GM21786 (cell line): ENCODE data around the gene SORCS2.

Experiments
- ATAC-seq: cut with Tn5 transposase; IDR thresholded peaks from one replicate; pipeline ENCODE4 v1.9.1; 2021; ENCODE audit not compliant: unreplicated experiment

SORCS2 gene

DNA sequence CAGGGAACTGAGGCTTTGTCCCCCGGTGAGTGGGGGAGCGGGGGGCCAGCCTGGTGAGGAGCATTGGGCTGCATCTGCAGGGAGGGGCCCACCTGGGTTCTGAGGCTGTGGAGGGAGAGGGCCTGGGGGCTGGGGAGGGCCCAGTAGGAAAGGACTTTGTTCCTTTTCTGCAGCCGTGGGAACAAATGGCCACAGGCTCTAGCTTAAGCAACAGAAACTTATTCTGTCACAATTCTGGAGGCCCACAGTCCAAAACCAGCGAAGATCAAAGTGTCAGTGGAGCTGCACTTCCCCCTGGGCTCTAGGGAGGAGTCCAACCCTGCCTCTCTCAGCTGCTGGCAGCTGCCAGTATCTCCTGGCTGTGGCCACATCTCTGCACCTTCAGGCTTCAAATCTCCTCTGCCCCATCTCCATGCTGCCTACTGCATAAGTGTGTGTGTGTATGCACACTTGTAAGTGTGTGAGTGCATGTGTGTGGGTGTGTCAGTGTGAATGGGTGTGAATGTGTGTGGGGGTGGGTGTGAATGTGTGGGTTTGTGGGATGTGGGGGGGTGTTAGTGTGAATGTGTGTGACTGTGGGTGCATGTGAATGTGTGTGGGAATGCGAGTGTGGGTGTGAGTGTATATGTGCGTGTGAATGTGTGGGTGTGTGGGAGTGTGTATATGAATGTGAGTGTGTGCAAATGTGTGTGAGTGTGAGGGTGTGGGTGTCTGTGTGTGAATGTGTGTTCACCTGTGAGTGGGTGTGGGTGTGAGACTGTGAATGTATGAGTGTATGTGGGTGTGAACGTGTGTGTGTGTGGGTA lies 446.8 kb downstream of the SORCS2 start:
- no peak for ATAC-seq

DNA sequence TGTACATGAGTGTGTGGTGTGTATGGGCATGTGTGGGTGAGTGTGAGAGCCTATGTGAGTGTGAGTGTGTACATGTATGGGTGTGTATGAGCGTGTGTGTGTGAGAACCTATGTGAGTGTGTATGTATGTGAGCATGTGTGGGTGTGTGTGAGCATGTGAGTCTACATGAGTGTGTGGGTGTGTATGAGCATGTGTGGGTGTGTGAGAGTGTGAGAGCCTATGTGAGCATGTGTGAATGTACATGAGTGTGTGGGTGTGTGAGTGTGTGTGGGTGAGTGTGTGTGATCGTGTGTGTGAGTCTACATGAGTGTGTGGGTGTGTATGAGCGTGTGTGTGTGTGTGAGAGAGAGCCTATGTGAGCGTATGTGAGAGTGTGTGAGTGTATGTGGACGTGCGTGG lies 447.8 kb downstream of the SORCS2 start:
- ATAC-seq = no peak

DNA sequence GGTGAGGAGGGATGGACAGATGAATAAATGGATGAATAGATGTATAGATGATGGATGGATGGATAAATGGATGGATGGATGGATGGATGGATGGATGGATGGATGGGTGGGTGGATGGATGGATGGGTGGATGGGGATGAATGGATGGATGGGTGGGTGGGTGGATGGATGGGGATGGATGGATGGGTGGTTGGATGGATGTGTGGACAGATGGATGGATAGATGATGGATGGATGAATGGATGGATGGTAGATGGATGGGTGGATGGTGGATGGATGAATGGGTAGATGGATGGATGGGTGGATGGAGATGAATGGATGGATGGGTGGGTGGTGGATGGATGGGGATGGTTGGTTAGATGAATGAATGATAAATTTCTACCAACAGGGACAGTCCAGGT lies 449.4 kb downstream of the SORCS2 start:
- no peak for ATAC-seq

DNA sequence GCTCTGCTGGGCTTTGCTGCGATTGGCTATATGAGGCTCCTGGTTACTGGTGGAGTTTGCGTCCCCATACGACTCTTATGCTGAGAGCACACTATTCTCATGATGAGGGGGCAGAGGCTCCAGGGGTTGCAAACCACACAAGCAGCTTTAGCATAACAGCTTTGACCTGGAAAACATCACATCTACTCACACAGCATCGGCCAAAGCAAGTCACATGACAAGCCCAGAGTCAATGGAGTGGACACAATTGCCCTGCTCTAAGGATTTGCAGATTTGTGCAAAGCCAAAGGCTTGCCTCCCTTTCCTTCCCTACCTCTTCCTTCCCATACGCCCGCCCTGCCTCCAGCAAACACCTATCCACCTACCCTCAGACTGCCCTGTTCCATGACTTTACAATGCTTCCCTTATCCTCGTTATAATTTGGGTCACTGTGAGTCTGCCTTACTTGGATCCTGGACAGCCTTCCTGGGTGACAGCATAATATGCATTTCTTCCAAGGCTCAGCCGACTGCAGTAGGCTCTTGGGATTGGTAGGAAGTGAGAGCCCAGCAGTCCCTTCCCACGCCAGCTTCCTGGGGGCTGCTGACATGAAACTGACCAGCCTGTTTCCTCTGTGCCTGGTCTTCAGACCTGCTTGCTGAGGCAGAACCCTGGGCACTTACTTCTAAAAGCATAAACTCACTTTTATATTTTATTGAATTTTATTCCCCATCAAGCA lies 450.6 kb downstream of the SORCS2 start:
- ATAC-seq = no peak

DNA sequence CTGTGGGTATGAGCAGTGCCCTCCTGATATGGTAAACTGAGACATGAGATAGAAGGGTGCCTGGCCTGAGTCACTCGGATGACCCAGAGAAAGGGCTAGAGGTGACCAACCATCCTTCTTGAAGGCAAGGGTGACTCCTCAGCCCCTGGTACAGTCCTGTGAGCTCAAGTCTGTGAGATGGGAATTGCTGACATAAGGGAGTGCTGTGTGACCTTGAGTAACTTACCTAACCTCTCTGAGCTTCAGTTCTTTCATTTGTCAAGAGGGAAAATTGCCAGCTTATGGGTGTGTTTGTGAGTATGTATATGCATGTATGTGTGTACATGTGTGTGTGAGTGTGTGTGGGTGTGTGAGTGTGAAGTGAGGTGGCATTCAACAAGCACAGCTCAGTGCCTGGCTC lies 452.8 kb downstream of the SORCS2 start:
- no peak for ATAC-seq

DNA sequence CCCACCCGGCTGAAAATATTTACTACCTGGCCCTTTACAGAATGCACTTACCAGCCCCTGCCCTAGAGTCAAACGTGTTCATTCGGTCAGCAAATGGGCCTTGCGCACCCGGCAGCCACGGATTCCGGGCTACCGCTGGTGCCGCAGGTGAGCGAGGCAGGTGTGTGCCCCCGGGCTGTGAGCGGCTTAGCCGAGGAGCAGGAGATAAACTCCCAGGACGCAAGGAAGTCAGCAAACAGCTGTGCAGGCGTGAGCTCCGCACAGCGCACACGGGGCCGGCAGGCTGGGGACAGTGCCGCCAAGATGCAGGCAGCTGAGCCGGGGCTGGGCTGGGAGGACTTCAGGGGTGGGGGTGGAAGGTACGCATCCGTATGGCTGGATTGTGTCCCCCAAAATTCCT lies 453.6 kb downstream of the SORCS2 start:
- ATAC-seq = no peak

DNA sequence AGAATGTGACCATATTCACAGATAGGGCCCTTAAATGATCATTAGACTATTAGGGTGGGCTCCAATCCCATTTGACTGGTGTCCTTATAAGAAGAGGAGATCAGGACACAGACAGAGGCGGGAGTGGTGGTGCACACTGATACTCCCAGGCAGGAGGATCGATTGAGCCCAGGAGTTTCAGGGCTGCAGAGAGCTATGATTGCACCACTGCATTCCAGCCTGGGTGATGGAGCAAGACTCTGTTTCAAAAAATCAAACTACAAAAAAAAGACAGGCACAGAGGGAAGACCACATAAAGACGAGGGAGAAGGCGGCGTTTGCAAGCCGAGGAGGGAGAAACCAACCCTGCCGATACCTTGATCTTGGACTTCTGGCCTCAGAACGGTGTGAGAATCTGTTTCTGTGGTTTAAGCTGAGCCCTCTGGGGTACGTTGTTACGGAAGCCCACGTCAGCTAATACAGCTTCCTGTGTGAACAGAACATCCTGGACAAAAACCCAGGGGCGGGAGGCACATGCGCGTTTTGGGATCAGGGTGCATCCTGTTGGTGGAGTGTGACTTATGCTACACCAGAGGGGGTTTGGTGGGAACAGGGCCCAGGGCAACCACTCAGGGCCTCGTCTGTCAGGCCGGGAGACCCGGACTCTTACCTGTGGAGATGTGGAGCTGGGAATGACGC lies 454.2 kb downstream of the SORCS2 start:
- no peak for ATAC-seq

DNA sequence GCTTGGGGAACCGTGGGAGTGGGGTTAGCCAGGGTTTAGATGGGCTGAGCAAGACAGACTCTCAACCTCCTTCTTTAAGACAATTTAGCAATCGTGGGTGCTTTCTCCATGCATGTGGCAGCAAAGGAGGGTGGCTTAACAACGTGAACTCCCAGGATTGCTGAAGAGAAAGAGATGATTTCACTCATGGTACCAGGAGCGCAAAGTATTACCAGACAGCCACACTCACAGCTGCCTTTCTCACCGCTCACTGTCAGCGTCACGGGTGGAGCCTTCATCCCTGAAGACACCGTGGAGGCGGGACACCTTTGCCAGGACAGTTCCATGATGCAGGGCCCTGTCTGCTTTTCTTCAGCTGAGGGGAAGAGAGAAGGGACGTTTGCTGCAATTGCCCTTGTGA lies 454.8 kb downstream of the SORCS2 start:
- no peak for ATAC-seq

DNA sequence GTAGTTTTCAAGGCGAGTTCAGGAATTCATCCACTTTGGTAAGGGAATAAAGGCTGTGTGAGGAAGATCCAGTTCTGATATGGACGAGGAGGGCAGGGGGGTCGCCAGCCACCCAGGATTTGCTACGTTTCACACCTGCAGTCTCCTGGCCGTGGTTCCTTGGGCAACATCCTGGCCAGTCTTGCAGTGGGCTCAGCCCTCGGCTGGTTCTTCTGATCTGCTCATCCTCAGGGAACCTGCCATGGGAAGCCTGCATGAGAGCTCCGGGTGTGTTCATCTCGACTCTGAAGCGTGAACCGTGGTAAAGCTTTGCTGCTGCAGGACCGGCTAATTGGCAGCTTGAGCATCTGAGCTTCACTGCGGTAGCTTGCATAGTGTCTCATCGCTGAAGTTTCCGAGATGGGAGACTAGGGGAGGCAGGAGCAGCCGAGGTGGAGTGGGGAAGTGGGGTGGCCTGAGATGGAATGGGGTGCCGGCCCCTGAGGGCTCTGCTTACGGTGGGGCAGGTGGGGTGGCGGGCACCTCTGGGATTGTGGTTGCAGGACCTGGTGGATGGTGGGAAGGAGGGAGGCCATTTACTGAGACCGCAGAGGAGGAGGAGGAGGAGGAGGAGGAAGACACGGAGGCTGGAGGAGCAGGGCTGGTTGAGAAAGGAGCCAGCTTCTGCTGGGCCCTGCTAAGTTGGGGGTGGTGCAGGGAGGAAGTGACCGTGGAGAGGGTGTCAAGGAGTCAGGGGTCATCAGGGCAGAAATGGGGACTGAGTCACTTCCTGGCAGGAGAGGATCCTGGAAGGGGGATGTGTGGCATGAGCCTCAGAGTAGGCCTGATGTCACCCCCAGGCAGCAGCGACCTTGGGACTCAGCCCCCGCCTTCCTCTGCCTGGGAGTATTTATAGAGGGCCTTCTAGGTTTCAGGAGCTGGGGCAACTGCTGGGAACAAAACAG lies 455.5 kb downstream of the SORCS2 start:
- ATAC-seq = no peak

DNA sequence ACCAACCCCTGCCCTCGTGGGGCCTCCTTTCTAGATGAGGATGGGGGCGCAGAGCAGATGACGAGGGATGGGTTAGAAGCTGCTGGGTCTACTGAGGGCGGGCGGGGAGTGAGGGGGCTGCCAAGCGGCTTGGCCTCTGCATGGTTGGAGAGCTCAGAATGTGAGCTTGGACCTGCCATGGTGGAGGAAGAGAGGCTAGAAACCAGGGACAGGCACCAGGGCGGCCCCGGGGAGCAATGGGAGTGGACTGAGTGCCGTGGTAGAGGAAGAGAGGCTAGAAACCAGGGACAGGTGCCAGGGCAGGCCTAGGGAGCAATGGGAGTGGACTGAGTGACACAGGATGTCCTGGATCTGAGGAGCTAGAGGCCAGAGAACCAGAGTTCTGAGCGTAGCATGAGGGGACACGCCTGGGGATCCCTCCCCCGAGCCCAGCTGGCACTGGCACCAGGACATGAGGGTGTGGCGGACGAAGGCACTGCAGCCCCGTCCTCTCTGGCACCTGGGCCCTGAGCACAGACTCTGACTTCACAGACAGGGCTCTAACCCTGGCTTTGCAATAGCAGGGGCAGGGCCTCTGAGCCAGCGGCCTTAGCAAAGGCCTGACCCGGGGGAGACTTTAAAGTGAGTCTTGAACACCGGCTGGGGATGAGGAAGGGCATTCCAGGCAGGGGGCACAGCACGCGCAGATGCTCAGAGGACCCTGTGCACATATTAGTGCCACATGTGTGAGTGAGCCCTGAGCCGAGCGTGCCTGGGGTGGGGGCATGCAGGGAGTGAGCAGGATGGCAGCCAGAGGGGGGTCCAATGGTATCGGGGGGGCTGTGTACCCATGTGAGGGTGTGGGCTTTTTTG lies 456.4 kb downstream of the SORCS2 start:
- ATAC-seq = no peak

DNA sequence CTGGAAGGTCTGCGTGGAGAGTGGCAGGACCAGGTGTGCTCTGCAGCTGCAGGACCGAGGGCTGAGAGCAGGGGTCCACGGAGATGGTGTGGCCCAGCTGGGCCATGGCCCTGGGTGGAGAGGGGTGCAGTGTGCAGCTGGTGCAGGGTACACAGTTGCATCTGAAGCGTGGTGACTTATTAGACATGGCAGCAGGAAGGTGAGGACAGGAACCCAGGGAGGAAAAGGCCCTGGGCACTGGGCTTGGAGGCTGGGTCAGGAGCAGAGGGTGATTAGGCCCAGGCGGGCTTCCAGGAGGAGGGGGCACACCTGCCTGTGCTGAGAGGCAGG lies 457.0 kb downstream of the SORCS2 start:
- ATAC-seq = no peak

DNA sequence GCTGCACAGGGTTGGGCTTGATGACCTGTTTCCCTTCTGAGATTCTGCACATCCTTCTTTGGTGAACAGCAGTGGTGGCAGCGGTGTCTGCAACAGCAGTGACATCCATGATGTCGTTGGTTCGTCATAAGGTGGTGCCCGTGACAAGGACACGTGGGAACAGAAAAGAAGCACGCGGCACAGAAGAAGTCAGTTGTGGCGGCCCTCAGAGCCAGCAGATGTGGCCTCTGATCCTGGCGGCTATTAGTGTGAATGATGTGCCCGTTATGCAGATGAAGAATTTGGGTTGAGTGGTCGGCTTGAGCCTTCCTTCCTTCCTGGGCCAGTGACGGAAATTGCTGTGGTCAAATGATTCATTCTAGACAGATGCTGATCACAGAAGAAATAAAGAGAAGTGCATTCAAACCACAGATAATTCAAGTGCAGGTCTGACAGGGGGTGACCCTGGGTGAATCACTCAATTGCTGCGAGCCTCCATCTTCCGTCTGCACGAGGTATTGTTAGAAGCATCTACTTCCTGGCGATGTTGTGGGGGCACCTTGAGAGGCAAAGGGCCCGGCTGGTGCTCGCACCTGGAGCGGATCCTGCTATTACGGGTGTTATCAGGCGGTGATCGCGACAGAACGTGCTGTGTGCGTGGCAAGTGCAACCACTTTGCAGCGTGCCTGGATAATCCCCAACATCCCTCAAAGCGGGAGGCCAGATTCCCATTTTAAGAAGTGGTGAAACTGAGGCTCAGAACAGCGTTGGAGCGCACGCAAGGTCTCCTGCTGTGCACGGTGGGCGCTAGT lies 457.6 kb downstream of the SORCS2 start:
- ATAC-seq = no peak

DNA sequence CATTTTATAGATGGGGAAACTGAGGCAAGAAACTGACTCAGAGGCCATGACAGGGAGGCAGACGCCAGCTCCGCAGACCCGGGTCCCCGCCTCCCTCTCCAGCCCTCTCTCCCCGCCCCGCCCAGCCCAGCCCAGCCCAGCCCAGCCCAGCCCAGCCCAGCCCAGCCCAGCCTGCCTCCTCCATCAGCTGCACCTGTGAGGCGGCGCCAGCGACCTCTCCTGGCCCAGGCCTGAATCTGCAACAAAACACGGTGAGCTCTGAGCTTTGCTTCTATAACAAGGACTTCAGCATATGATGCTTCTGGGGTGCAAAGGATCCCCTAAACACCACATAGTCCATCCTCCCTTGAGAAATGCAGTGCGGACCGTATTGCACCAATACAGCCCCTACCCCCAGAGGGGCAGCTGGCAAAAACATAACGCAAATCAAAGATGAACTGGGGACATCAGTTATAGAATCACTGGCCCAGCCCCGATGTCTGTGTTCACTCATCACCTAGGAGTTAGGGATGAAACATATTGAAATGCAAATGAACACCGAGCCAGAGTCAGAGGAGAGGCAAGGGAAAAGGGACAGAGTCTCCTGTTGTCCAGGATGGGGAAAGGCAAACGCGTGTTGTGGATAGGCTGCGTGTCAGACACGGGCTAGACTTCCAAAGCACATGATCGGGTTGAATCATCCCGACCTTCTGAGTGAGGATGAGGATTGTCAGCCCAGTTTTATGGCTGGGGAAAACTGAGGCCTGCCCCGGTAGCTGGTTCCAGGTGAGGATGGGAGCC lies 458.5 kb downstream of the SORCS2 start:
- no peak for ATAC-seq

DNA sequence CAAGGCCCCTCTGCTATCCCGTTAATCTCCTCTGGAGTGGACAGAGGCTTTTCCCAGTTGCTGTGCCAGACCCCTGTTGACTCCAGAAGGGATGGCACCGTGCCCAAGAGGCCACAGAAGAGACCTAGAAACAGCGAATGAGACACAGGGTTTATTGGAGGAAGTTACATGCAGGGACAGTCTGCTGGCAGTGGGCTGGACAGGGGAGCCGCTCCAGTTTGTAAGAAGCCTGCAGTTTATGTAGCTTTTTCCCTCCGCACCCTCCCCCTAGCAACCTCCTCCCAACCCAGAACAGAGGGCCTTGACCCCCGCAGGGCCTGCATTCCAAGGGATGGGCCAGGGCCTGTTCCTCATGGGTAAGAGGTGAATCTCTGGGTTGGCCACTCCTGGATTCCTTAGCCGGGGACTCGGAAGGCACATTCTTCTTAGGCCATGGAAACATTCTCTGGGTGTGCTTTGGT lies 459.2 kb downstream of the SORCS2 start:
- no peak for ATAC-seq

DNA sequence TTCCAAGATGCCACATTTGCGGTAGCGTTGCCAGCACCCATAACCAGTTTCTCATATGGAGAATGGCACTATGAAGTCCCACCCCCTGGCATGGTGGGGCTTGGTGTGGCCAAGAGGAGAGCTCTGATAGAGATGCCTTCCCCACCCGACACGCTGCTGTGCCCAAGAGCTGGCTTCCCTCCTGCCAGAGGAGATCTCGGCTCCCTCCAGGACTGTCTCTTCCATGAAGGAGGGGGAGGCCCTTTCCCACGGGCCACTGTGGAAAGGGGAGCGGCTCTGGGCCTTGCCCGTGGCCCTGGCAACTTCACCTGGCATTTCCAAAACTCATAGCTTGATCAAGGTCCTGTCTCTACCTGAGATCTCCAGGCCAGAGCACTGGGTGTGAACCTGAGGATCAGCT lies 459.7 kb downstream of the SORCS2 start:
- ATAC-seq = no peak

DNA sequence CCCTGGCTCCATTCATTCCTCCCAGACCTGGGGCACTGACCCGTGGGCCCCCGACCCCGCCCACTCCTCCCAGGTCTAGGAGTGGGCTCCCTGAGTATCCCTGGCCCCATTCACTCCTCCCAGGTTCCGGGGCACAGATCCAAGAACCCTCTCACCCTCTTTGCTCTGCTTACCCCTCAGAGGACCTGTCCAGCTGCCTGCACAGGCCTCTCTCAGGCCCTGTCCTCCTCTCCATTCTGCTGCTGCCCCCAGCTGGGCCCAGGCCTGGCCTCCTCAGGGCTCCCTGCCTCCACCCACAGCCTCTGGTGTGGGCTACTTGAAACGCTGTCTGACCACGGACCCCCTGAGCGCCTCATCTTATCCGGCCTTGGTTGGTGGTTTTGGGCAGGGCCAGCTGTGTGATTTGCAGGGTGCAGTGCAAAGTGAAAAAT lies 460.1 kb downstream of the SORCS2 start:
- ATAC-seq = no peak

DNA sequence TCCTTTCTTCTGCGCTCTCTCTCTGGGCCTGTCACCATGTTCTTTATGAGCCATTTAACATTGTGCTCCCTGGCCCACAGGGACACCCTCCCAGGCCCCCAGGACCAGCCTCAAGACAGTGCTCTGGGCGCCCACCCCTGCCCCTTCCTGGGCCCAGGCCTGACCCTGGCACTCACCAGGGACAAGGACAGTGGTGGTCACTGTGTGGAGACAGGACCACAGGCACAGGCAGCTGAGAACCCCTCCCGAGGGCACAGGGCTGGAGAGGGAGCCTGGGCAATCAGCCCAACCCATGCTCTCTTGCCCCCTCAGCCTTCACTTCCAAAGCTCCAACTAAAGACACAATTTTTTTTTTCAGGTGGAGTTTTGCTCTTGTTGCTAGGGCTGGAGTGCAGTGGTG lies 460.6 kb downstream of the SORCS2 start:
- no peak for ATAC-seq
